Measurements from ENCODE around the gene COX8C.
"Not testable (repeated sequence)": the region's sequence is repeated elsewhere in the genome, so short reads cannot be mapped to it uniquely, and the experiment has no call there.

COX8C gene

DNA sequence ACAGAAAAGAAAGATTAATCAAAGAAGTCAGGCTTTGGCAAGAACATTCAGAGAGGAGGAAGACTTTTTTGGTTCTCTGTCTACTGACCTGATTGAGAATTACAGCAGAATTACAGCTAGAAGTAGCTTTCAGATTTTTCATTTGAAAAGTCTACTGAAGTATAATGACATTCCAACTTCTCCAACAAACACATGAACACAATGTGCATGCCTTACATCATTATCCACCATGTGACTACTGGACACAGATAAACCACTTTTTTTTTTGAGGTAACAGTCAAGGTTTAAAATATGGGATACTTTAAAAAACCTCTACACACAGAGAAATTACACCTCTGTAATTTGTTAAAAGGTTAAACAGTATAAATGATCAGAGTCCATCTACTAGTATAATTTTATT is 26.5 kb upstream of the COX8C start:
- DNase-seq, result no peak

DNA sequence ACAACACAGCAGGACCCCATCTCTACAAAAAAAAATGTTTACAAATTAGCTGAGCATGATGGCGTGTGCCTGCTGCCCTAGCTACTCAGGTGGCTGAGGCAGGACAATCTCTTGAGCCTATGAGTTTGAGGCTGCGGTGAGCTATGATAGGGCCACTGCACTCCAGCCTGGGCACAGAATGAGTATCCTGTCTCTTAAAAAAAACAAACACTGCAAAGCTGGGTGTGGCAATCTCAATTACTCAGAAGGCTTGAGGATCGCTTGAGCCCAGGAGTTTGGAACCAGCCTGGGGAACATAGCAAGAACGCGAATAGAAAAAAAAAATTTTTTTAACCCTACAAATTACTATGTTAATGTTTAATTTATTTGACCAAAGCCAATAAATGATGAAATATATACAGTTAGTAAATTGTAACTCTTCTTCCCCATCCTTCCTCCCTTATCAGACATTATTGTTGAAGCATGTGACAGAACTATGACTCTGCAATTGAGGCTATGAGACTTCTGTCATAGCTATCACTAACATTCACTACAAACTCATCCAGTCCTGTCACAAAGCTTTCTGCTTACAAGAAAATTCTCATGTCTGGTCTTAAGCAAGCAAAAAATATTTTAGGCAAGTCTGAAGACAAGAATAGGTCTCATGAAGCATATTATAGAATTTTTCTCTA is 23.9 kb upstream of the COX8C start:
- DNase-seq, result no peak

DNA sequence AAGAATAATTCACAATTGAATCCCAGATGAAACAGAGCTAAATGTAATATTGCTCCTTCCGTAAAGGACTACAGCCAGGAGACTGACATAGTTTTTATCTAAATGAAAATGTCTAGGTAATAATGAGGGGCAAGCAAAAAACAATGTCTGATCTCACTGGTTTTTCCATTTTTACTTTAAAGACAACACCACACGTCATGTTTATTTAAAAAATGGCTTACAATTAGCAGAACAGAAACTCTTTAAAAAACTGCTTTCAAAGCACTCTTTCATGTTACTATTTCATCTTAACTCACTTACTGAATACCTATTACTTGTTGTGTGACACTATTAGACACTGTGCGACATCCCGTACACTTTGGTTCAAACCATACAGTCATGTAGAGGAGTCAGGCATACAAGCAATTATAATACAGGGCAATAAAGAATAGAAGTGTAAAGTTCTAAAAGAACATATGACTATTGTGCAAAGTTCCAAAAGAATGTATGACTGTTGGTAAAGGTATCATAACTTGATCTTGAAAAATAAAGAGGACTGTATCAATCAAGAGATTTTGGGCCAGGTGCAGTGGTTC is 23.3 kb upstream of the COX8C start:
- DNase-seq, result no peak

DNA sequence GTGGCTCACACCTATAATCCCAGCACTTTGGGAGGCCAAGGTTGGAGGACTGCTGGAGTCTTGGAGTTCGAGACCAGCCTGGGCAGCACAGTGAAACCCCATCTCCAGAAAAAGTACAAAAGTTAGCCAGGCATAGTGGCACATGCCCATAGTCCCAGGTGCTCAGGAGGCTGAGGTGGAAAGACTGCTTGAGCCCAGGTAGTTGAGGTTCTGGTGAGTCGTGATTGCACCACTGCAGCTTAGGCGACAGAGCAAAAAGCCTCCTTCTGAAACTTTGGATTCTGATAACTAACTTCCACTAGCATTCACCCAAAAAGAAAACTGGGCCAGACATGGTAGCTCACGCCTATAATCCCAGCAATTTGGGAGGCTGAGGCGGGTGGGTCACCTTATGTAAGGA is 20.8 kb upstream of the COX8C start:
- DNase-seq, result no peak

DNA sequence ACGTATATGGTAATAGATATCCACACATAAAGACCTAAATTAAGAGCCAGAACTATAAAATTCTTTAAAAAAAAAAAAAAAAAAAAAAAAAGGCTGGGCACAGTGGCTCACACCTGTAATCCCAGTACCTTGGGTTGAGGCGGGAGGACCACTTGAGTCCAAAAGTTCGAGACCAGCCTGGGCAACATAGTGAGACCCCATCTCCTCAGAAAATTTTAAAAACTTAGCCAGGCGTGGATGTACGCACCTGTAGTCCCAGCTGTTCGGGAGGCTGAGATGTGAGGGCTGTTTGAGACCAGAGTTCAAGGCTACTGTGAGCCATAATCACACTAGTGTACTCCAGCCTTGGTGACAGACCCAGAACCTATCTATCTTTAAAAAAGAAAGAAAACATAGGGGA is 18.4 kb upstream of the COX8C start:
- DNase-seq, result no peak

DNA sequence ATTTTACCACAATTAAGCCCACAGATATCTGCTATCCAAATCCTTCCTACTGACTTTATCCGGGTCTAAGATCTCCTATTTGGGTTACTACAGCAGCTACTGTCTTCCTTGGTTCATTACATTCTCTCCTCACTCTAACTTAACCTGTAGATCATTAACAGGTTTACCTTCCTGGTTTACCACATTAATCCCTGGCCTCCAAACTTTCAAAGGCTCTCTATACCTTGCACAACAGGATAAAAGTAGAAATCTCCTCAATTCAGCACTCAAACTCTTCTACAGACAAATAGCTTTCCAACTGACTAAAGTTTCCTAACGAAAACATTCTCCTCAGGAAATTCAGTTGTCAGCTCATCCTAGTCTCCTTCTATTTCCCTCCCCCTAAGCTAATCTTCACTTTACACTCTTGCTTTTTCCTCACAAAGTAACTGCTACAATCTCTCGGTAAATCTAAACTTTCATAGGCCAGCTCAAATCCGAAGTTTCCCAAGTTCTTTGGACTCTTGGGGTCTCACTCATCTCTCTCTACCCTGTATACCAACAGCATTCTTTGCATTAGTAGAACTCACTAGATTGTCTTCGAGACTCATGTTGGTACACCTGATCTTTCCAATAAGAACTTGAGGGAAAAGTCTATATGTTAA is 16.9 kb upstream of the COX8C start:
- no peak for DNase-seq

DNA sequence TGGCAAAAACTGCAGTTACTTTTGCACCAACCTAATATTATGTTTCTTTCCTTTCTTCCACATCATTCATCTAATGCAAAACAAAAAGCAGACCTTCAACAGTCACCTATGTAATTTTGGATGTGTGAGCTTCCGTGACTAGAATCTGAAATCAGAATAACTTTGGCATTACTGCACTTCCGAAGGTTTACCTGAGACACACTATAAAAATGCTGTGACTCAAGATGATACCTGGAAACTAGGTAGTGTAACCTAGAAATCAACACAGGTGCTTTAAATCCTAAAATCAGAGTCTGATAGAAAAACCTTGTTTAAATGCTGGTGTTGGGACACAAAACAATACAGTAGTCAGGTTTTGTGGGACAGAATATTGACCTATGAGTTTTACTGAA is 16.4 kb upstream of the COX8C start:
- DNase-seq, result no peak

DNA sequence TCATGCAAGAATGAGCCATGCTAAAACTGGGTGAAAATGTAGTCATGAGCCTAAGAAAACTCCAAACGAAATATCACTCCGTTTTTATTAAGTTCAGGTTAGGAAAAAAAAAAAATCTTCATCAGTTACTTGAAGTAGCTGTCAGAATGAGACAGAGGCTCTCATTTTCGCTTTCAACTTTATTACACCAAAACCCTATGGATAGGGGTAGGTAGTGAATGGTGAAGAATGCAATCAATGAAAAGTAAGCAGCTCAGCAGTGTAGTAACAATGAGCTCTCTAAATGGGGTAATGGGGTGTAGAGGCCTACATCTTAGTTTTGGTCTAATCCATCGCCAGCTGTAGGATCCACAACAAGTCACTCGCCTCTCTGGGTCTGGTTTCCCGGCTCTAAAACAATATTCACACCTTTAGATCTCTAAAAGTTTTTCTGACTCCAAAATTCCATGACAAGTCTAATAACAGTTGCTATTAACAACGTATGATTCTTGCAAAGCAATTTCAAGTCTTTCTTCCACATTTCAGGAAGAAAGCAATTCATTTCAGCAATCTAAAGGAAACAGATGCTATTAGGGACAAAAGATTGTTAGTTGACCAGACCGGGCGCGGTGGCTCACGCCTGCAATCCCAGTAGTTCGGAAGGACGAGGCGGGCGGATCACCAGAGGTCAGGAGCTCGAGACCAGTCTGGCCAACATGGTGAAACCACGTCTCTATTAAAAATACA is 15.8 kb upstream of the COX8C start:
- DNase-seq, result peak in 1 of 56 donors; percentile 7

DNA sequence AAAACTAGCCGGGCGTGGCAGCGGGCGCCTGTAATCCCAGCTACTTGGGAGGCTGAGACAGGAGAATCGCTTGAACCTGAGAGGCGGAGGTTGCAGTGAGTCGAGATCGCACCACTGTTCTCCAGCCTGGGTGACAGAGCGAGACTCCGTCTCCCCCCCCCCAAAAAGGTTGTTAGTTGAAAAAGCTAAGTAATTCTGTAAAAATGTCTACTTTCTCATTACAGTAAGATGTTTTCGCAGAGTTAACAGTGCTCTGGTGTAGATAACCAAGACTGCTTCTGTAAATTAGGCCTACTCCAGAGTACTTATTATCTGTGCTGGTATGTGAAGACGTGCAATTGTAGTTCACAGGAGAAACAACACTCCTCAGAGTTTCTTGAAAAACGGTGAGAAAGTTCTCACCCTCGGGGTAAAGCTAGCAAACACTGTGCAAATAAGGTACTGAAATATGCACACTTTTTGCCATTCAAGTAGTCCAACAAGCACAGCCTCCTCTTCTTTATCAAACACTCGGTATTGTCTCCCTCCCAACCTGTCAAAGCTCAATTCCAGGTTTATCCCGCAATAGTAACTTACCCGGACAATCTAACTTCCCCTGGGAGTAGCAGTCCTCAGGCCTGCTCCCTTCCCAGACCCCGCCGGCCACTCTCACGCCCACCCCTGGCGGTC is 15.1 kb upstream of the COX8C start:
- peak in 2 of 56 donors; percentile 36 to 40 for DNase-seq

DNA sequence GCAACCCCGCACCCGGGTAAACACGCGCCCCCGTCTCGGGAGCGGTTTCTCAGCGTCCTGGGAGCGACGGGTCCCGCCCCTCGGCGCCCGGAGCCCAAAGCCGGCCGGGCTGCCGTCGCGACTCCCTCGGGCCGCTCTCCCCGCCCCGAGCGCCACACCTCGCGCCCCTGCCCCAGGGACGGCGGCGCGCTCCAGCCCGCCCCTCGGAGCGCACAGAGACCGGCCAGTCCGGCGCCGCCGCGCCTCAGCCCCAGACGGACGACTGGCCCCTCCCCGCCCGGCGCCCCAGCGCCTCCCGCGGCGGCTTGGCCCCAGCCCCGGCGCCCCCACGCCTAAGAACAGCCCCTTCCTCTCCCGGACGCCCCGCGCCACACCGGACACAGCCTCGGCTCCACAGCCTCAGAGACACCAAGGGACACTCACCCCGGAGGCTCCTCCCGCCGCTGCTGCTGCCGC is 14.6 kb upstream of the COX8C start:
- peak in 28 of 56 donors; percentile 9 to 80 (median 51) for DNase-seq

DNA sequence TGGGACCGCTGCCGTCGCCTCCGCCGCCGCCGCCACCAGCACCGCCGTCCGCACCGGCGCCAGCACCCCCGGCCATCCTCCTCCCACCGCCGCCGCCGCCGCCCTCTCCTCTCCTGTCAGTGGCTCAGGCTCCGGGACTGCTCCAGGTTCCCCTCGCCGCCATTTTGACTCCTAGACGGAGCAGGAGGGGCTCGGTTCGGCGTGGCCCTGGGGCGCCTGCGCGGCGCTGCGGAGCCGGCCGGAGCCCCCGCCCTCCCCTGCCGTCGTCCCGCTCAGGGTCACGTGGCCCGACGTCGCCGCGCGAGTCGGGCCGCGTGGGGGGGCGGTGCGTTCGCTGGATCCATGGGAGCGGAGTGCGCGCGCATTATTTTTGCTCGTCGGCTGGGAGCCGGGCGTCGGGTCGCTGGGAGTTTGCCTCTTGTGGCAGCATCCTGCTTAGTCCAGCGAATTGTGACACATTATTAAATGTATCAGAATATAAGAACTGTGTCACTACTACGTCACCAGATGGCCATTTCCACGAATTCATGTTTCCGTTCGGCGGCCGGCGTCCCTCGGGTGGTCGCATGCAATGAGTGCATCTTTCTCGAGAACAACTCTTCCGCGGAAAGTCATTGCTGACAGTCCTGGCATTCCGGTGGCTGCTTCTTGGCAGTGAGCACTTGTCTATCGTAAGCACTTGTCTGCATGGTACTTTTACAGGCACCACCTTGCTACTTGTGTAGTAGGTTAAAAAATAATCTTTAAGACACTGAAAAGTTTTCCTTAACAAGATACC is 13.9 kb upstream of the COX8C start, which contains the start of gene BTBD7:
BTBD7 (minus strand) TSS at position 184 of the 778 bp plus-strand sequence. CDS start 36,985 bp downstream, outside the sequence.
- DNase-seq, result peak; percentile 49 to 95 (median 86)

DNA sequence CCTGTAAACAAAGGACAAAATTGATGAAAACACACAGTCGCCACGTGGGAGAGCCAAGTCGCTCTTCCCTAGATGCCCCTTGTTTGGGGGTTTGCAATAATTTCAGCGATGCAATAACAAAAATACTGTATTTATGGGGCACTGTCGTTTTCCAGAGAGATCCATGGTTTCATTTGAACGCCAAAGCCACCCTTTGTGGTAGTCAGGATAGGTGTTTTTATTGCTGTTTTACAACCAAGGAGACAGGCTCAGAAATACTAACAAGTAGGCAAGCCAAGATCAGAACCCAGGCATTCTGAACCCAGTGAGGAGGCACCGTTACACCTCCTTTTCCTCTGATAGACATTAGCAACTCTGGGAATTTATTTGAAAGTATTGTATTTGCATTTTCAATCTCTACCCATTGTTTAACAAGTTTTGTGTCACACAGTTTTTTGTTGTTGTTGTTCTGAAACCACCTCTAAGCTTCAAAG is 13.3 kb upstream of the COX8C start:
- peak in 1 of 56 donors; percentile 51 for DNase-seq

DNA sequence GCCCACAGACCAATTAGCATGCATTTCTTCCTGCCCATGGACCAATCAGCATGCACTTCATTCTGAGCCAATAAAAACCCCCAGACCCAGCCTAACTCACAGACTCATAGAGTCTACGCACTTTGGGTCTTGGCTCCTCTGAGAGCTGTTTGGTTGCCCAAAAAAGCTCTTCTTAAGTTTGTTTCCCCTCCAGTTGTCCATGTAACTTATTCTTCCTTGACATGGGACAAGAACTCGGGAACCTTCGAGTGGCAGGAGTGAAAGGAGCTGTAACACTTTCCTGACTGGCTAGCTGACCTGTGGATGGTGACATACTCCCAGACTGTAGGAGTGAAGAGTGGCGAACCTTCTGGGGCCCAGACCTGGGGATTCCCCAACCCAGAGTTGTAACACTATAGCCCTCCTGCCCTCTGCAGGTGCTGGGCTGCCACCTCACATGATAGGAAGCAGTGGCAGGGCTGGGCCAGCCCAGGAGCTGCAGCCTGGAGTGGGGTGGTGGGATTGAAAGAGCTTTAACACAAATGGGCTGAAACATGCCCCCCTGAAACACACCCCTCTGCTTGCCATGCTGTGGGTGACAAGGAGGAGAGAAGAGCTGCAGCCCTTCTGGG is 9.7 kb upstream of the COX8C start:
- no peak for DNase-seq

DNA sequence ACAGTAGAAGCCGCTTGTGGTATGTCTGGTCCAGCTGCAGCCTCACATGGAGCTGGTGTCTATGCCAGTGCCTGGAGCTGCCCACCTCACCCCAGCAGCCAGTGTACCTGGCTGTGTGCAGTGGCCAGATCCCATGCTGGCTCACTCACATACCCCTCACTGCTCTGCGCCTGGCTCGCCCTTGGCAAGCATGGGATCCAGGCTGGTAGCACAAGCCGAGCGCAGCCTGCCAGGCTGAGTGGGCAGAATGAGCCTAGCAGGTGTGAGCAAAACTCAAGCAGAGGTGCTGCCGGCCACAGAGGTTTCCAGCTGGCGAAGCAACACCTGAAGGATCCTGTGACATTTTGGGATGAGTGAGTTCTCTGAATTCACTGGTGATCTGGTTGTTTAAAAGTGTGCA is 9.1 kb upstream of the COX8C start:
- DNase-seq, result no peak

DNA sequence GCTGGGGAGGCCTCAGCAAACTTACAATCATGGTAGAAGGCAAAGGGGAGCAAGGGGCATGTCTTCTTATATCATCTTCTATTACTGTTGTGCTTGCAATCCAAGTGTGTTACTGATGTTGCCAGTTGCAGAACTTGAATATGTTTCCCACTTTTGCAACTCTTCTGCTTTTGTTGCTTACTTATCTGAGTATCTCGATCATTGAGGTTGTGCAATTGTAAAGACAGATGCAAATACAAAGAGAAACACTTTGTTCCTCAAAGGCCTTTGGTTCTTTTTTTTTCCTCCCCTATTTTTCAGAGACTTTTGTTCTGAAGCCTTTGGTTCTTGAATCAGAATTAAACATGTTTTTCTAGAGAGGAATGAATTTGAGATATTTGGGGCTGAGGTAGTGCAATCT is 3.7 kb upstream of the COX8C start:
- DNase-seq, result no peak

DNA sequence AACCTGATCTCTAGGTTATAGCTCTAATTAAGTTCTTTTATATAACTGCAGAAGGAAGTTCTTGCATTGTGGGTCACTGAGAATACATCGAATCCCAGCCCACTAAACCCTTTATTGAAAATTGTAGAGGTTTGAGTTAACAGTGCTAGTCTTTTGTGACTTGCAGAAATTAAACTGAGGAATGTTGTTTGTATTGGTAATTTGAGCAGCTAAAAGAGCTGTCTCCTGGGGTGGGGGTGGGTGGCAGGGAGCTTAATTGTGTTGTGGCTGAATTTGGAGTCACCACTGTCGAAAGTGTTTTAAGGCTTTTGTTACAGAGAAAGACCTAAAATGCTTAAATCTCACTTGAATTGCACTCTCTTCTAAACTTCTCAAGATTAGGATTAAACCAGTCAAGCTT is 3.2 kb upstream of the COX8C start:
- DNase-seq, result no peak

DNA sequence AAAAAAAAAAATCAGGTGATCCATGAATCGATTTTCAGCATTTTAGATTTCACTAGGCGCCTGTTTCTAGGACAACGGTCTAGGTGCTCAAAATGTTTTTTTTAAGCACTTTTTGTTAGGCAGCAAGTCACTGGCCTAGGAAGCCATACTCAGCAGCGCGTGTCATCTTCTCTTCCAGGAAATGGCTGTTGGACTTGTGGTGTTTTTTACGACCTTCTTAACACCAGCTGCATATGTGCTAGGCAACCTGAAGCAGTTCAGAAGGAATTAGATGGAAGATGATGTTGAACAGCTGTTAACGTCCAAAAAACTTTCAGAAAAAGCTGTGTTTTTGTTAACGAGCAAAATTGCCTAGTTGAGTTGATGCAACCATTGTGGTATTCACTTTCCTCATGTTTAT is 868 bp downstream of the COX8C start:
- no peak for DNase-seq

DNA sequence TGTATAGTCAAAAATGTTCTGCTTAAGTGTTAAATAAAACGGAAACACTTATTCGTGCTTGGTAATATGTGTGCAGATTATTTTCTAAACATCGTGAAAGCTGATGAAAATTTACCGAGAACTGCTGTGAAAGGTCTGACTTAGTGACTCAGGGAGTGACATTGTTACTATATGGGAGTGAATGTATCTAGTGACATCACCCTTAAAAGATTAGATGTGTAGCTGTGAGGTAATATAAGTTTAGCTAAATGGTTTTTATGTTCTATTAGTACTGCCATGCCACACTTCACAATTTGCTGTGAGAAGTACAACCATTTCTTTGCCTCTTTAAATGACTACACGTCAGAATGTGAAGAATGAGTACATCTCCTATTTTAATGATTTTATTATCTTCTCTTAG is 1.3 kb downstream of the COX8C start:
- no peak for DNase-seq

DNA sequence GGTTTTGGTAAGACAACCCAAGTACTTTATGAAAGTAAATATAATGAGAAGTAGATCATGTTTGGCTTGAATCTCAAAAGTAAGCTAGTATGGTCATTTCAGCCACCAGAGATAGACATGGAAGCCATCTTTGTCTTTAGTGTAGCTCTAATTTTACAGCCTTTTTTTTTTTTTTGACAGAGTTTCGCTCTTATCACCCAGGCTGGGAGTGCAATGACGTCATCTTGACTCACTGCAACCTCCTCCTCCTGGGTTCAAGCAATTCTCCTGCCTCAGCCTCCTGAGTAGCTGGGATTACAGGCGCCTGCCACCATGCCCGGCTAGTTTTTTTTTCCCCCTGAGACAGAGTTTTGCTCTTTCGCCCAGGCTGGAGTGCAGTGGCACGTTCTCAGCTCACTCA is 7.9 kb downstream of the COX8C start:
- not testable (repeated sequence) for DNase-seq
